A673 (cell line): ENCODE measurements around the gene ZNF672. TPM values are rescaled to one million over a fixed set of nuclear protein-coding genes. Genes with fewer than 3 reads are reported as not detected.
"Not testable (repeated sequence)": the region's sequence is repeated elsewhere in the genome, so short reads cannot be mapped to it uniquely, and the experiment has no call there.

Source experiments
- Bru-seq: library from RNA; stranded (reverse); fragments of 400-500 nt; gene quantifications from one replicate; lab custom pipeline; 2021; lab: Mats Ljungman, UMichigan
- BruChase-seq, 2 experiments: library from RNA; stranded (reverse); fragments of 400-500 nt; gene quantifications; one replicate each; lab custom pipeline; 2021; lab: Mats Ljungman, UMichigan
- BruUV-seq: library from RNA; stranded (reverse); fragments of 400-500 nt; replicated peaks from 2 replicates; lab custom pipeline; 2021; lab: Mats Ljungman, UMichigan
- CTCF ChIA-PET: fragments of 300-600 bp; sonication (Branson Sonifier 250); formaldehyde crosslinking; loops from one replicate; lab custom pipeline; 2022; ENCODE audit warnings: antibody characterized with exemption; lab: Charles Lee
- POLR2A ChIA-PET: fragments of 300-600 bp; sonication (Branson Sonifier 250); formaldehyde crosslinking; loops from one replicate; lab custom pipeline; 2022; ENCODE audit warnings: antibody characterized with exemption; ENCODE audit not compliant: low non-redundant PET; lab: Charles Lee
- DNase-seq: peaks from one replicate; pipeline ENCODE4 v3.0.0-alpha.2; 2015; ENCODE audit warnings: low spot score
- H3K27ac ChIP-seq: fragments of 200-600 bp; sonication (generic); 2 replicates; pipeline ENCODE4 v1.5.1; 2016; ENCODE audit warnings: mixed run types, low read depth, mild to moderate bottlenecking, mixed read lengths, antibody characterized with exemption, low read length; ENCODE audit not compliant: poor library complexity, severe bottlenecking
- H3K27me3 ChIP-seq: fragments of 200-600 bp; sonication (generic); replicated peaks from 2 replicates; pipeline ENCODE4 v1.6.1; 2017; ENCODE audit warnings: mixed run types, low read depth, mild to moderate bottlenecking, mixed read lengths, antibody characterized with exemption, low read length; ENCODE audit not compliant: insufficient read depth, poor library complexity
- H3K36me3 ChIP-seq: fragments of 200-600 bp; sonication (generic); 2 replicates; pipeline ENCODE4 v1.6.1; 2016; ENCODE audit warnings: mixed run types, mild to moderate bottlenecking, mixed read lengths, antibody characterized with exemption, low read length; ENCODE audit not compliant: insufficient read depth, poor library complexity, severe bottlenecking
- H3K4me1 ChIP-seq: fragments of 200-600 bp; sonication (generic); 2 replicates; pipeline ENCODE4 v1.6.1; 2017; ENCODE audit warnings: mixed run types, mild to moderate bottlenecking, mixed read lengths, antibody characterized with exemption, low read length; ENCODE audit not compliant: insufficient read depth, poor library complexity, severe bottlenecking
- H3K4me3 ChIP-seq: fragments of 200-600 bp; sonication (generic); 2 replicates; pipeline ENCODE4 v1.5.1; 2016; ENCODE audit warnings: low read depth, mixed run types, mild to moderate bottlenecking, mixed read lengths, low read length; ENCODE audit not compliant: poor library complexity, severe bottlenecking
- H3K9me3 ChIP-seq: fragments of 200-600 bp; sonication (generic); 2 replicates; pipeline ENCODE4 v1.6.1; 2016; ENCODE audit warnings: mixed run types, low read depth, mild to moderate bottlenecking, mixed read lengths, antibody characterized with exemption, low read length; ENCODE audit not compliant: poor library complexity, severe bottlenecking
- EZH2 ChIP-seq: fragments of 200-600 bp; sonication (generic); IDR thresholded peaks from 2 replicates; pipeline ENCODE4 v1.6.1; 2017; ENCODE audit warnings: borderline replicate concordance, low read depth, mild to moderate bottlenecking, mixed read lengths, antibody characterized with exemption, low read length; ENCODE audit not compliant: poor library complexity, severe bottlenecking
- intact Hi-C: fragments of 100-400 bp; cut with micrococcal nuclease; formaldehyde crosslinking; loops from one replicate; pipeline ENCODE4 v1.10.0; 2022; ENCODE audit not compliant: unreplicated experiment
- long read RNA-seq: library from polyadenylated mRNA; stranded (forward); transcript quantifications from one replicate; pipeline ENCODE4 v2.0.0, GENCODE V29; 2022
- total RNA-seq: library from RNA; stranded (reverse); gene quantifications from 2 replicates; pipeline ENCODE4 v1.2.3, GENCODE V29; 2021
- TF ChIP-seq, protein P1 (sequence below): fragments of 300-800, 200-600 bp; sonication (generic); conservative IDR thresholded peaks from 2 replicates; pipeline ENCODE4 v1.5.1; 2017; ENCODE audit warnings: low read depth, mild to moderate bottlenecking, antibody characterized with exemption, low read length, moderate library complexity, mixed read lengths

Gene ZNF672
- total RNA-seq = 21.6 and 24.0 TPM in 2 replicates
- Bru-seq, nascent RNA = percentile 68 among the genes with signal in this experiment
- BruChase-seq, experiment 1, labeled RNA remaining after a 2-hour chase = percentile 68 among the genes with signal in this experiment
- BruChase-seq, experiment 2, labeled RNA remaining after a 6-hour chase = percentile 53 among the genes with signal in this experiment
- long read RNA-seq, transcript ZNF672-201 (4 exons, 2,989 nt) = major isoform, 29 of 41 reads
- long read RNA-seq, partial matches to known transcripts = 4 of 41 reads
- long read RNA-seq, other reads (novel, unspliced or antisense) = 6 of 41 reads

DNA sequence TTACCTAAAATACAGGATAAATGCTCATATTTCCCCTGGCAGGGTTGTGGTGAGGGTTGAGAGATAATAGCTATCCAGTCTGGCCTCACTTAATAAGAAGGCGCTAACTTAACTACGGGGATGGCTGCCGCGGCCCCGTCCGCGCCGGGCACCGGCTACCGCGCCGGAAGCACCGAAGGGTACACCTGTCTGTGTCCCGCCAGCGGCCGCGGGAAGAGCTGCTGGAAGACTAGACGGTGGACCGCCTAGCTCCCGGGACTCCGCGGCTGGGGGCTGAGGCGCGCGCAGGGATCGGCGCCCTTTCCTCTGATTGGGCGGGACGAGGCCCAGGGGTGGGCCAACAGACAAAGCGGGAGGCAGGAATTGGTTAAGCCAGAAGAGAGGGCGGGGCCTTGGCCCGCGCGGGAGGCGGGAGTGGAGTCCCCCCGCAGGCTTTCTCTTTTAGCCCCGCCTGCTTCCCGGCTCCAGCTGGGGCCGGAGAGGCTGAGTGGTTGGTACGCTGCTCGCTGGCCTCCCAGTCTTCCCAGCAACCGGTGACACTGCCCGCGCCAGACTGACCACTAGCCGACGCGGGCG, at the start of gene ZNF672:
Gene ZNF672, plus strand, starts transcription at position 444 of the 576 bp plus-strand sequence. CDS start 9,051 bp downstream, outside the sequence.
- no TSS peak for BruUV-seq
- POLR2A ChIA-PET = interaction anchor here (1.0 kb wide), 1 partner anchor 12 kb away, joined by 3 read pairs; the partner anchor contains the start of gene SH3BP5L
- Histone ChIP-seq H3K27ac (peak within 1 kb of the TSS; percentile 94), H3K27me3 (no peaks in the 10 kb centered on the region), H3K9me3 (no peaks in the 10 kb centered on the region), H3K4me1 (peaks cover 4% of the 10 kb centered on the region), H3K36me3 (no peaks in the 10 kb centered on the region), H3K4me3 (peak within 1 kb of the TSS; percentile 94)
- peak; percentile 99 for DNase-seq
- TF ChIP-seq EZH2 = no peak
- TF ChIP-seq, protein P1, sequence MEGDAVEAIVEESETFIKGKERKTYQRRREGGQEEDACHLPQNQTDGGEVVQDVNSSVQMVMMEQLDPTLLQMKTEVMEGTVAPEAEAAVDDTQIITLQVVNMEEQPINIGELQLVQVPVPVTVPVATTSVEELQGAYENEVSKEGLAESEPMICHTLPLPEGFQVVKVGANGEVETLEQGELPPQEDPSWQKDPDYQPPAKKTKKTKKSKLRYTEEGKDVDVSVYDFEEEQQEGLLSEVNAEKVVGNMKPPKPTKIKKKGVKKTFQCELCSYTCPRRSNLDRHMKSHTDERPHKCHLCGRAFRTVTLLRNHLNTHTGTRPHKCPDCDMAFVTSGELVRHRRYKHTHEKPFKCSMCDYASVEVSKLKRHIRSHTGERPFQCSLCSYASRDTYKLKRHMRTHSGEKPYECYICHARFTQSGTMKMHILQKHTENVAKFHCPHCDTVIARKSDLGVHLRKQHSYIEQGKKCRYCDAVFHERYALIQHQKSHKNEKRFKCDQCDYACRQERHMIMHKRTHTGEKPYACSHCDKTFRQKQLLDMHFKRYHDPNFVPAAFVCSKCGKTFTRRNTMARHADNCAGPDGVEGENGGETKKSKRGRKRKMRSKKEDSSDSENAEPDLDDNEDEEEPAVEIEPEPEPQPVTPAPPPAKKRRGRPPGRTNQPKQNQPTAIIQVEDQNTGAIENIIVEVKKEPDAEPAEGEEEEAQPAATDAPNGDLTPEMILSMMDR = no peak
- intact Hi-C loops = loop anchor here (1.0 to 2.0 kb wide), 2 partner anchors 12 to 21 kb away; partner anchors contain the start of gene ZNF692
- CTCF ChIA-PET = interaction anchor here (0.5 to 1.2 kb wide), 2 partner anchors 12 to 69 kb away, joined by 5 to 8 read pairs; partner anchors contain the start of gene SH3BP5L

DNA sequence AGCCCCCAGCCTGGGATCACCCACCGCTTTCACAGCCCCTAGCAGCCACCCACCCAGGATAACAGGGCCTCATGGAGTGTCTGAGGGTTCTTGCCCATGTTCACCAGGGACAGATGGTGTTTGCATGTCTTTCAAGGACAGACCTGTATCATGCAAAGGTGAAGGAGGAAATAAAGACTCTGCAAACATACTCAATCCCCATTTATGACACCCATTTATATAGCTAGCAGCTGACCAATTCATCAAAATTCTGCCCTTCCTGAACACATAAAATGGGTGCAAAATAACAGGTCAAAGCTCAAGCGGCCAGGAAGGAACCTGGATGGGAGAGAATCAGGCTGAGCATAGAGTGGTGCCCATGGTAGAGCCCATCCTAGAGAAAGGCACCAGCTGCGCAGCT, 49.7 kb upstream of the ZNF672 start:
- TF ChIP-seq EZH2 = no peak
- TF ChIP-seq, protein P1 = no peak
- no peak overlapping the region for H3K4me3 ChIP-seq
- no peaks in the 10 kb centered on the region for H3K9me3 ChIP-seq
- no peaks in the 10 kb centered on the region for H3K4me1 ChIP-seq
- ChIA-PET CTCF (no interaction called here), POLR2A (no interaction called here)
- no peaks in the 10 kb centered on the region for H3K36me3 ChIP-seq
- DNase-seq = no peak
- no peaks in the 10 kb centered on the region for H3K27me3 ChIP-seq
- no TSS peak for BruUV-seq
- intact Hi-C loops = loop anchor here (5.0 kb wide), 1 partner anchor 156 kb away; no protein-coding TSS in a partner anchor
- no peak overlapping the region for H3K27ac ChIP-seq

DNA sequence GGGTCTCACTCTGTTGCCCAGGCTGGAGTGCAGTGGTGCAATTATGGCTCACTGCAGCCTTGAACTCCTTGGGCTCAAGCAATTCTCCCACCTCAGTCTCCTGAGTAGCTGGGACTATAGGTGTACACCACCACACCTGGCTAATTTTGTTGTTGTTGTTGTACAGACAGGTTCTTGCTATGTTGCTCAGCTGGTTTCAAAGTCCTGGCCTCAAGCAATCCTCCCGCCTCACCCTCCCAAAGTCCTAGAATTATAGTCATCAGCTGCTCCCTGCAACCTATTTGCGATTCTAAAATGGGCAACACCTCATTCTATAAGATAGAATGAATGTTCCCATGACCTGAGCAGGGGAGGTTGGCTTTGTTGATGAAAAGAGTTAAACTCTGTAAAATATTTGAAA, 48.7 kb upstream of the ZNF672 start:
- H3K4me3 ChIP-seq, POLR2A ChIA-PET, H3K36me3 ChIP-seq, BruUV-seq, H3K9me3 ChIP-seq, H3K4me1 ChIP-seq, H3K27me3 ChIP-seq, H3K27ac ChIP-seq, CTCF ChIA-PET, DNase-seq: not testable (repeated sequence)
- intact Hi-C loops = loop anchor here (5.0 kb wide), 1 partner anchor 157 kb away; no protein-coding TSS in a partner anchor
